Activated naive CD4-positive, alpha-beta T cell treated with anti-CD3 and anti-CD28 coated beads, Interleukin-2, amount 50 U/mL, for 24 hours (primary cell): ENCODE data around the gene CCDC71L.

Experiments used
- H3K27ac Mint-ChIP-seq: one replicate; pipeline ENCODE4 v1.8.0; 2021; ENCODE audit warnings: mild to moderate bottlenecking, mixed read lengths
- H3K27me3 Mint-ChIP-seq: one replicate; pipeline ENCODE4 v1.8.0; 2021; ENCODE audit warnings: mixed read lengths
- H3K36me3 Mint-ChIP-seq: one replicate; pipeline ENCODE4 v1.8.0; 2021; ENCODE audit warnings: mixed read lengths
- H3K4me1 Mint-ChIP-seq: one replicate; pipeline ENCODE4 v1.8.0; 2021; ENCODE audit warnings: mixed read lengths
- H3K4me3 Mint-ChIP-seq: one replicate; pipeline ENCODE4 v1.8.0; 2021; ENCODE audit warnings: mild to moderate bottlenecking, mixed read lengths
- H3K9me3 Mint-ChIP-seq: one replicate; pipeline ENCODE4 v1.8.0; 2021; ENCODE audit warnings: mixed read lengths

CCDC71L gene

GRCh38 chr7:106643216-106644000 lies 17.6 kb downstream of the CCDC71L start:
- Mint-ChIP-seq H3K36me3 (no peaks in the 10 kb centered on the region), H3K27ac (no peak overlapping the region), H3K4me1 (no peaks in the 10 kb centered on the region), H3K4me3 (no peak overlapping the region), H3K9me3 (peaks cover 6% of the 10 kb centered on the region), H3K27me3 (peaks cover 4% of the 10 kb centered on the region)

- Mint-ChIP-seq H3K4me1 (no peaks in the 10 kb centered on the region), H3K9me3 (peaks cover 6% of the 10 kb centered on the region), H3K27ac (no peak overlapping the region), H3K4me3 (no peak overlapping the region), H3K36me3 (no peaks in the 10 kb centered on the region), H3K27me3 (no peaks in the 10 kb centered on the region)
These were observed 19.5 kb downstream of the CCDC71L start for GRCh38 chr7:106641416-106641815.

GRCh38 chr7:106640368-106641141 lies 20.4 kb downstream of the CCDC71L start:
- Mint-ChIP-seq H3K4me1 (no peaks in the 10 kb centered on the region), H3K36me3 (no peaks in the 10 kb centered on the region), H3K4me3 (no peak overlapping the region), H3K9me3 (peaks cover 6% of the 10 kb centered on the region), H3K27ac (no peak overlapping the region), H3K27me3 (no peaks in the 10 kb centered on the region)

GRCh38 chr7:106639476-106640334 lies 21.3 kb downstream of the CCDC71L start:
- Mint-ChIP-seq H3K27me3 (no peaks in the 10 kb centered on the region), H3K27ac (no peak overlapping the region), H3K4me3 (no peak overlapping the region)

GRCh38 chr7:106635411-106635810 lies 25.5 kb downstream of the CCDC71L start:
- Mint-ChIP-seq H3K27me3 (no peaks in the 10 kb centered on the region), H3K4me1 (no peaks in the 10 kb centered on the region), H3K4me3 (no peak overlapping the region), H3K9me3 (no peaks in the 10 kb centered on the region), H3K27ac (no peak overlapping the region), H3K36me3 (no peaks in the 10 kb centered on the region)

More at GRCh38 chr7:106639476-106640334, 21.3 kb downstream of the CCDC71L start:
- H3K4me1 Mint-ChIP-seq: no peaks in the 10 kb centered on the region
- H3K36me3 Mint-ChIP-seq: no peaks in the 10 kb centered on the region
- peaks cover 6% of the 10 kb centered on the region for H3K9me3 Mint-ChIP-seq

- no peak overlapping the region for H3K4me3 Mint-ChIP-seq
- no peak overlapping the region for H3K27ac Mint-ChIP-seq
- H3K9me3 Mint-ChIP-seq: no peaks in the 10 kb centered on the region
- peaks cover 2% of the 10 kb centered on the region for H3K27me3 Mint-ChIP-seq
- no peaks in the 10 kb centered on the region for H3K36me3 Mint-ChIP-seq
- H3K4me1 Mint-ChIP-seq: no peaks in the 10 kb centered on the region
These were observed 26.0 kb downstream of the CCDC71L start for GRCh38 chr7:106634958-106635357.

- Mint-ChIP-seq H3K4me1 (no peaks in the 10 kb centered on the region), H3K36me3 (no peaks in the 10 kb centered on the region), H3K4me3 (no peak overlapping the region), H3K9me3 (no peaks in the 10 kb centered on the region), H3K27me3 (peaks cover 2% of the 10 kb centered on the region), H3K27ac (no peak overlapping the region)
These were observed 30.3 kb downstream of the CCDC71L start for GRCh38 chr7:106630648-106631047.

GRCh38 chr7:106629516-106629915 lies 31.4 kb downstream of the CCDC71L start:
- Mint-ChIP-seq H3K27me3 (peaks cover 2% of the 10 kb centered on the region), H3K27ac (no peak overlapping the region), H3K4me3 (no peak overlapping the region), H3K36me3 (no peaks in the 10 kb centered on the region), H3K9me3 (no peaks in the 10 kb centered on the region), H3K4me1 (no peaks in the 10 kb centered on the region)

- H3K4me1 Mint-ChIP-seq: no peaks in the 10 kb centered on the region
- no peaks in the 10 kb centered on the region for H3K9me3 Mint-ChIP-seq
- peaks cover 4% of the 10 kb centered on the region for H3K27me3 Mint-ChIP-seq
- no peaks in the 10 kb centered on the region for H3K36me3 Mint-ChIP-seq
- H3K27ac Mint-ChIP-seq: no peak overlapping the region
- H3K4me3 Mint-ChIP-seq: no peak overlapping the region
These were observed 34.4 kb downstream of the CCDC71L start for GRCh38 chr7:106626376-106627164.

- no peaks in the 10 kb centered on the region for H3K4me1 Mint-ChIP-seq
- peaks cover 4% of the 10 kb centered on the region for H3K27me3 Mint-ChIP-seq
- no peaks in the 10 kb centered on the region for H3K36me3 Mint-ChIP-seq
- H3K27ac Mint-ChIP-seq: no peak overlapping the region
- no peak overlapping the region for H3K4me3 Mint-ChIP-seq
- no peaks in the 10 kb centered on the region for H3K9me3 Mint-ChIP-seq
These were observed 35.2 kb downstream of the CCDC71L start for GRCh38 chr7:106625678-106626301.

GRCh38 chr7:106623853-106624252 lies 37.1 kb downstream of the CCDC71L start:
- H3K9me3 Mint-ChIP-seq: no peaks in the 10 kb centered on the region
- H3K27ac Mint-ChIP-seq: no peak overlapping the region
- H3K27me3 Mint-ChIP-seq: peaks cover 4% of the 10 kb centered on the region
- no peaks in the 10 kb centered on the region for H3K36me3 Mint-ChIP-seq
- H3K4me3 Mint-ChIP-seq: no peak overlapping the region
- H3K4me1 Mint-ChIP-seq: no peaks in the 10 kb centered on the region

GRCh38 chr7:106623315-106623660 lies 37.7 kb downstream of the CCDC71L start:
- no peaks in the 10 kb centered on the region for H3K9me3 Mint-ChIP-seq
- H3K36me3 Mint-ChIP-seq: no peaks in the 10 kb centered on the region
- peaks cover 4% of the 10 kb centered on the region for H3K27me3 Mint-ChIP-seq
- H3K4me1 Mint-ChIP-seq: no peaks in the 10 kb centered on the region
- no peak overlapping the region for H3K4me3 Mint-ChIP-seq
- no peak overlapping the region for H3K27ac Mint-ChIP-seq

GRCh38 chr7:106622654-106623314 lies 38.2 kb downstream of the CCDC71L start:
- Mint-ChIP-seq H3K36me3 (no peaks in the 10 kb centered on the region), H3K27me3 (peaks cover 4% of the 10 kb centered on the region), H3K4me1 (no peaks in the 10 kb centered on the region), H3K4me3 (no peak overlapping the region), H3K27ac (no peak overlapping the region), H3K9me3 (no peaks in the 10 kb centered on the region)

GRCh38 chr7:106621393-106622132 lies 39.4 kb downstream of the CCDC71L start:
- Mint-ChIP-seq H3K4me1 (no peaks in the 10 kb centered on the region), H3K36me3 (no peaks in the 10 kb centered on the region), H3K9me3 (no peaks in the 10 kb centered on the region), H3K4me3 (no peak overlapping the region), H3K27me3 (peaks cover 4% of the 10 kb centered on the region), H3K27ac (no peak overlapping the region)
